ENCODE results near the gene AMELX. TPM values are rescaled to one million over a fixed set of nuclear protein-coding genes. Genes with fewer than 3 reads are reported as not detected.

The AMELX gene
- total and polyA plus RNA-seq, 2 of the 8 experiments (the other 6 are each of a cell fraction or from before 2014, with no cell fraction given) = not detected

DNA sequence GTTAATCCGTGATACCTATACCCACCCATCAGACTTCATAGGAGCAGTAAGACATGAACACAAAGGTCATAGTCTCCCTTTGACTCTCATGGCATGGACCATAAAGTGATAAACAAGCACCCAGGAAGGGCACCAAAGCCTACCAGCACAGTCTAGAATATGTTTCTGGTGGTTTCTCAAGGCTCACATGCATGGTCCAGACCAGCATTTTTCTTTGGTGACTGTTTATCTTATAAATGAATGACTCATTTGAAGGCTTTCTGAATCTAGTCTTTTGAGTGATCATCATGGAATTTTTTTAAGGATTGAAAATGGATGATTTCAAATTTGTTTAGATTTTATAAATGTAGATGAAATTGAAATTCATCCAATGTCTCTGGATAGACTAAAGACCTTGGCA is 32.0 kb upstream of the AMELX start:
- H3K4me1 ChIP-seq (replicated peaks in 1 of 4; ENCODE audit: control insufficient read depth in 3 of 4, insufficient read depth in 4 of 4, low read length in 3 of 4) = no peaks in the 10 kb centered on the region
- no peak overlapping the region for H4K5ac ChIP-seq (ENCODE audit: insufficient read length, low read depth, low read length)
- no peak overlapping the region for H2AK5ac ChIP-seq (ENCODE audit: low read depth, low read length)
- H3K79me2 ChIP-seq (ENCODE audit: control insufficient read depth in 1 of 2, insufficient read depth in 2 of 2, low read length in 2 of 2) = no peaks in the 10 kb centered on the region
- no peak overlapping the region for H2BK20ac ChIP-seq (ENCODE audit: low read length)
- no peaks in the 10 kb centered on the region for H4K20me1 ChIP-seq (replicated peaks in 1 of 2; ENCODE audit: control insufficient read depth in 1 of 2, insufficient read depth in 2 of 2, low read length in 2 of 2)
- no peak overlapping the region for H4K8ac ChIP-seq (ENCODE audit: extremely low read depth, insufficient read depth, low read length)
- no peak overlapping the region for H3K14ac ChIP-seq (ENCODE audit: insufficient read length)
- H2BK12ac ChIP-seq (ENCODE audit: low read depth, low read length) = no peak overlapping the region
- no peak overlapping the region for H2BK120ac ChIP-seq (replicated peaks; ENCODE audit: low read depth, low read length)
- CTCF ChIA-PET (ENCODE audit: partially characterized antibody) = no interaction called here
- no peak overlapping the region for H3K9ac ChIP-seq (replicated peaks in 1 of 4; ENCODE audit: extremely low read depth in 1 of 4, low read depth in 3 of 4, low read length in 3 of 4)
- POLR2A ChIA-PET (ENCODE audit: partially characterized antibody) = no interaction called here
- WGBS, 2 experiments (ENCODE audit: extremely low coverage in 1 of 2, insufficient coverage in 1 of 2, insufficient read length in 1 of 2, insufficient replicate concordance in 2 of 2, low coverage in 1 of 2, low lambda C conversion rate in 2 of 2, missing lambda C conversion rate in 1 of 2) = 70% methylated on average over 1 of the region's 1 CpG; no CpG with 5 or more reads in 1 of the 2 experiments
- H3K79me1 ChIP-seq (ENCODE audit: low read depth, low read length) = no peaks in the 10 kb centered on the region
- H2BK5ac ChIP-seq (ENCODE audit: low read depth, low read length) = no peak overlapping the region
- no peak overlapping the region for H2AFZ ChIP-seq (ENCODE audit: low read length)
- no peaks in the 10 kb centered on the region for H3K9me3 ChIP-seq (ENCODE audit: insufficient read depth in 2 of 2, low read depth in 1 of 2, low read length in 1 of 2)
- no peak overlapping the region for H3K27ac ChIP-seq (ENCODE audit: low read depth, low read length)
- no peak overlapping the region for H2BK15ac ChIP-seq (ENCODE audit: low read length)
- H3K36me3 ChIP-seq (ENCODE audit: control insufficient read depth in 2 of 4, insufficient read depth in 4 of 4, low read length in 3 of 4) = no peaks in the 10 kb centered on the region
- H3K27me3 ChIP-seq (replicated peaks in 1 of 4; ENCODE audit: control insufficient read depth in 3 of 4, extremely low read depth in 1 of 4, insufficient read depth in 3 of 4, low read length in 3 of 4) = no peaks in the 10 kb centered on the region
- FAIRE-seq = no peak
- H3K4ac ChIP-seq (replicated peaks; ENCODE audit: insufficient read length, low read depth, low read length) = no peak overlapping the region
- no peak overlapping the region for H3K4me3 ChIP-seq (ENCODE audit: extremely low read depth in 1 of 4, insufficient read depth in 2 of 4, low read depth in 3 of 4, low read length in 4 of 4)
- no peak for DNase-seq (ENCODE audit: low read depth in 1 of 2, low spot score in 2 of 2)
- H3K4me2 ChIP-seq (ENCODE audit: insufficient read depth in 1 of 2, low read depth in 2 of 2, low read length in 2 of 2) = no peak overlapping the region
- H3K23ac ChIP-seq (ENCODE audit: insufficient read length) = no peak overlapping the region
- no peak overlapping the region for H4K91ac ChIP-seq (replicated peaks; ENCODE audit: insufficient read length, low read length)
- no peak overlapping the region for H3K18ac ChIP-seq (ENCODE audit: extremely low read depth, low read length)
- H3K23me2 ChIP-seq (ENCODE audit: low read depth, low read length) = no peaks in the 10 kb centered on the region
- no peak overlapping the region for H3K56ac ChIP-seq (replicated peaks; ENCODE audit: insufficient read length, low read depth, low read length)
- TF ChIP-seq SIX5 (IDR thresholded peaks at IDR 0.05; ENCODE audit: low read depth, low read length) (no peak), CBX8 (IDR thresholded peaks at IDR 0.05; ENCODE audit: borderline replicate concordance, low read depth, low read length) (no peak), RFX5 (IDR thresholded peaks at IDR 0.05; ENCODE audit: borderline replicate concordance, low read depth, low read length) (no peak), CBX5 (IDR thresholded peaks at IDR 0.05; ENCODE audit: low read depth, low read length) (no peak), ZNF274 (IDR thresholded peaks at IDR 0.05; ENCODE audit: borderline replicate concordance, extremely low read depth, low read length) (no peak), EGR1 (IDR thresholded peaks at IDR 0.05; ENCODE audit: borderline replicate concordance, low read depth, low read length) (no peak), SP2 (IDR thresholded peaks at IDR 0.05; ENCODE audit: low read length) (no peak), JUND (IDR thresholded peaks at IDR 0.05; ENCODE audit: low read length) (no peak), RXRA (IDR thresholded peaks at IDR 0.05; ENCODE audit: insufficient read depth, low read depth, low read length) (no peak), KDM4A (IDR thresholded peaks at IDR 0.05; ENCODE audit: low read depth, low read length, severe bottlenecking) (no peak), BCL11A (IDR thresholded peaks at IDR 0.05; ENCODE audit: low read depth in 2 of 2, low read length in 2 of 2) (no peak), RBBP5 (IDR thresholded peaks at IDR 0.05; ENCODE audit: borderline replicate concordance, low read depth, low read length) (no peak), SUZ12 (IDR thresholded peaks at IDR 0.05; ENCODE audit: low read length) (no peak), RNF2 (IDR thresholded peaks at IDR 0.05; ENCODE audit: borderline replicate concordance, low read depth, low read length, missing control alignments, poor library complexity, severe bottlenecking) (no peak)
- TF ChIP-seq, protein P1, sequence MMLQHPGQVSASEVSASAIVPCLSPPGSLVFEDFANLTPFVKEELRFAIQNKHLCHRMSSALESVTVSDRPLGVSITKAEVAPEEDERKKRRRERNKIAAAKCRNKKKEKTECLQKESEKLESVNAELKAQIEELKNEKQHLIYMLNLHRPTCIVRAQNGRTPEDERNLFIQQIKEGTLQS (IDR thresholded peaks at IDR 0.05; ENCODE audit: insufficient read depth, low read depth, low read length) = no peak
